Neural cell (in vitro differentiated cells): ENCODE measurements around the gene ASB1. TPM values are rescaled to one million over a fixed set of nuclear protein-coding genes. Genes with fewer than 3 reads are reported as not detected.

Experiments
- H2AFZ ChIP-seq: fragments of 200-600, 300-800 bp; sonication (generic), shearing (Covaris generic); 2 replicates; pipeline ENCODE4 v1.6.0; 2014; ENCODE audit warnings: low read depth, mild to moderate bottlenecking, antibody characterized with exemption, low read length, moderate library complexity
- H3F3A ChIP-seq: fragments of 200-600 bp; shearing (Covaris generic); 2 replicates; pipeline ENCODE4 v1.6.1; 2016; ENCODE audit warnings: mild to moderate bottlenecking, moderate library complexity, mixed read lengths, antibody characterized with exemption, low read length; ENCODE audit not compliant: insufficient read depth, poor library complexity, severe bottlenecking
- H3K27ac ChIP-seq: fragments of 200-600, 300-800 bp; sonication (generic), shearing (Covaris generic); 2 replicates; pipeline ENCODE4 v1.5.1; 2014; ENCODE audit warnings: mild to moderate bottlenecking, low read length, moderate library complexity
- H3K27me3 ChIP-seq: fragments of 300-800, 200-600 bp; sonication (generic), shearing (Covaris generic); 2 replicates; pipeline ENCODE4 v1.6.0; 2014; ENCODE audit warnings: mild to moderate bottlenecking, low read depth, low read length, moderate library complexity; ENCODE audit not compliant: insufficient read depth
- H3K36me3 ChIP-seq: fragments of 300-800, 200-600 bp; sonication (generic), shearing (Covaris generic); 2 replicates; pipeline ENCODE4 v1.5.1; 2014; ENCODE audit warnings: mild to moderate bottlenecking, antibody characterized with exemption, low read length, moderate library complexity; ENCODE audit not compliant: insufficient read depth
- H3K4me2 ChIP-seq: fragments of 300-800, 200-600 bp; sonication (generic), shearing (Covaris generic); 2 replicates; pipeline ENCODE4 v1.6.0; 2014; ENCODE audit warnings: mild to moderate bottlenecking, low read length
- H3K4me3 ChIP-seq: fragments of 300-800, 200-600 bp; sonication (generic), shearing (Covaris generic); 2 replicates; pipeline ENCODE4 v1.5.1; 2014; ENCODE audit warnings: mild to moderate bottlenecking, low read length, moderate library complexity
- H3K79me2 ChIP-seq: fragments of 200-600 bp; shearing (Covaris generic); replicated peaks from 2 replicates; pipeline ENCODE4 v1.6.0; 2014; ENCODE audit warnings: mild to moderate bottlenecking, low read length, moderate library complexity; ENCODE audit not compliant: insufficient read depth
- H3K9ac ChIP-seq: fragments of 300-800, 200-600 bp; sonication (generic), shearing (Covaris generic); 2 replicates; pipeline ENCODE4 v1.6.1; 2016; ENCODE audit warnings: mild to moderate bottlenecking, low read length, mixed read lengths
- H3K9me2 ChIP-seq: fragments of 200-600 bp; shearing (Covaris generic); 2 replicates; pipeline ENCODE4 v1.6.1; 2016; ENCODE audit warnings: mild to moderate bottlenecking, low read length, mixed read lengths; ENCODE audit not compliant: insufficient read depth
- H3K9me3 ChIP-seq: fragments of 200-600, 300-800 bp; sonication (generic), shearing (Covaris generic); 2 replicates; pipeline ENCODE4 v1.6.1; 2016; ENCODE audit warnings: mild to moderate bottlenecking, mixed run types, low read length, moderate library complexity, mixed read lengths
- H4K20me1 ChIP-seq: fragments of 200-600 bp; shearing (Covaris generic); 2 replicates; pipeline ENCODE4 v1.6.1; 2016; ENCODE audit warnings: mild to moderate bottlenecking, mixed run types; ENCODE audit not compliant: insufficient read depth
- CTCF ChIP-seq: fragments of 450-650 bp; IDR thresholded peaks from 2 replicates; pipeline ENCODE4 v1.5.1; 2014; ENCODE audit warnings: antibody characterized with exemption, mild to moderate bottlenecking, moderate library complexity; ENCODE audit not compliant: poor library complexity, severe bottlenecking
- EP300 ChIP-seq: fragments of 450-650 bp; conservative IDR thresholded peaks from 2 replicates; pipeline ENCODE4 v1.6.1; 2014; ENCODE audit warnings: antibody characterized with exemption, mild to moderate bottlenecking, moderate library complexity; ENCODE audit not compliant: poor library complexity, severe bottlenecking
- EZH2 ChIP-seq: fragments of 200-600, 300-800 bp; shearing (Covaris generic), sonication (generic); IDR thresholded peaks from 2 replicates; pipeline ENCODE4 v1.6.1; 2014; ENCODE audit warnings: antibody characterized with exemption, low read length, borderline replicate concordance, mild to moderate bottlenecking; ENCODE audit not compliant: insufficient read depth, poor library complexity, severe bottlenecking
- MXI1 ChIP-seq: fragments of 450-650 bp; conservative IDR thresholded peaks from 2 replicates; pipeline ENCODE4 v1.6.1; 2014; ENCODE audit warnings: antibody characterized with exemption, mild to moderate bottlenecking; ENCODE audit not compliant: poor library complexity, severe bottlenecking
- POLR2AphosphoS5 ChIP-seq: IDR thresholded peaks from 2 replicates; pipeline ENCODE4 v1.6.1; 2012
- RAD21 ChIP-seq: fragments of 450-650 bp; conservative IDR thresholded peaks from 2 replicates; pipeline ENCODE4 v1.6.1; 2014; ENCODE audit warnings: antibody characterized with exemption, mild to moderate bottlenecking, moderate library complexity
- REST ChIP-seq: IDR thresholded peaks from 2 replicates; pipeline ENCODE4 v1.6.1; 2012; ENCODE audit warnings: borderline replicate concordance
- SMC3 ChIP-seq: fragments of 450-650 bp; conservative IDR thresholded peaks from 2 replicates; pipeline ENCODE4 v1.6.1; 2014; ENCODE audit warnings: antibody characterized with exemption, mild to moderate bottlenecking, moderate library complexity; ENCODE audit not compliant: poor library complexity
- TAF1 ChIP-seq: IDR thresholded peaks from 2 replicates; pipeline ENCODE4 v1.6.1; 2012; ENCODE audit warnings: low read depth
- polyA plus RNA-seq: library from polyadenylated mRNA; depleted of rRNA; stranded (reverse); fragments of >200 nt; gene quantifications from 2 replicates; pipeline ENCODE4 v1.2.3, GENCODE V29; 2014

The ASB1 gene
- polyA plus RNA-seq, 1 donor from 2014 or later, result 13.7 TPM

- Histone ChIP-seq H3K27me3 (no peaks in the 10 kb centered on the region), H3F3A (no peaks in the 10 kb centered on the region), H2AFZ (no peak overlapping the region), H4K20me1 (no peaks in the 10 kb centered on the region), H3K4me2 (no peak overlapping the region), H3K9ac (no peak overlapping the region), H3K79me2 (no peaks in the 10 kb centered on the region), H3K4me3 (no peak overlapping the region), H3K36me3 (no peaks in the 10 kb centered on the region), H3K9me3 (no peaks in the 10 kb centered on the region), H3K9me2 (no peaks in the 10 kb centered on the region), H3K27ac (no peak overlapping the region)
- TF ChIP-seq POLR2AphosphoS5 (no peak), RAD21 (no peak), TAF1 (no peak), REST (no peak), MXI1 (no peak), EP300 (no peak), CTCF (no peak), SMC3 (no peak), EZH2 (no peak)
Observed at GRCh38 chr2:238397356-238397755, 29.4 kb upstream of the ASB1 start.

- Histone ChIP-seq H3K9me3 (no peaks in the 10 kb centered on the region), H2AFZ (no peak overlapping the region), H3K9me2 (no peaks in the 10 kb centered on the region), H3K27me3 (no peaks in the 10 kb centered on the region), H3K4me2 (no peak overlapping the region), H3F3A (no peaks in the 10 kb centered on the region), H3K79me2 (no peaks in the 10 kb centered on the region), H3K4me3 (no peak overlapping the region), H3K9ac (no peak overlapping the region), H3K27ac (no peak overlapping the region), H4K20me1 (no peaks in the 10 kb centered on the region), H3K36me3 (no peaks in the 10 kb centered on the region)
- TF ChIP-seq EP300, result no peak
- no peak for TF ChIP-seq TAF1
- TF ChIP-seq CTCF, result no peak
- no peak for TF ChIP-seq REST
- TF ChIP-seq RAD21, result no peak
- no peak for TF ChIP-seq SMC3
- no peak for TF ChIP-seq MXI1
- no peak for TF ChIP-seq POLR2AphosphoS5
- no peak for TF ChIP-seq EZH2
Observed at GRCh38 chr2:238398577-238398976, 28.1 kb upstream of the ASB1 start.
